ENCODE results near the gene GRID1. TPM values are rescaled to one million over a fixed set of nuclear protein-coding genes. Genes with fewer than 3 reads are reported as not detected.

GRID1 gene
- total RNA-seq, 1 experiment from 2014 or later: not detected

GRCh38 chr10:86361156-86362128 lies 5.2 kb downstream of the GRID1 start:
- no peaks in the 10 kb centered on the region for H3F3A ChIP-seq (ENCODE audit: insufficient read depth, low read depth)
- BruUV-seq (replicated peaks): no TSS peak
- H2AFZ ChIP-seq: no peak overlapping the region
- H3K4me1 ChIP-seq (replicated peaks; ENCODE audit: insufficient read depth): no peaks in the 10 kb centered on the region
- H3K9me2 ChIP-seq (ENCODE audit: insufficient read depth): no peaks in the 10 kb centered on the region
- no peak for DNase-seq
- no peaks in the 10 kb centered on the region for H3K27me3 ChIP-seq (ENCODE audit: insufficient read depth, low read depth)
- no peak overlapping the region for H3K4me2 ChIP-seq
- ChIA-PET CTCF (no interaction called here), POLR2A (ENCODE audit: unreplicated experiment) (interaction anchor here (0.6 kb wide), 1 partner anchor 151 kb away, joined by 7 read pairs; no protein-coding TSS in a partner anchor)
- intact Hi-C loops (cut with micrococcal nuclease; ENCODE audit: unreplicated experiment): loop anchor here (5.0 kb wide), 1 partner anchor 99 kb away; no protein-coding TSS in a partner anchor
- H3K9me3 ChIP-seq (ENCODE audit: insufficient read depth, low read depth): no peaks in the 10 kb centered on the region
- no peak overlapping the region for H3K27ac ChIP-seq
- H3K79me2 ChIP-seq (ENCODE audit: low read depth): no peaks in the 10 kb centered on the region
- no peaks in the 10 kb centered on the region for H4K20me1 ChIP-seq (ENCODE audit: insufficient read depth)
- no peaks in the 10 kb centered on the region for H3K36me3 ChIP-seq (ENCODE audit: low read depth)
- H3K4me3 ChIP-seq: no peak overlapping the region
- no peak for TF ChIP-seq EZH2 (IDR thresholded peaks at IDR 0.05; ENCODE audit: low read depth)
- no peak for TF ChIP-seq CTCF (conservative IDR thresholded peaks at IDR 0.05)

GRCh38 chr10:86360657-86361056 lies 5.9 kb downstream of the GRID1 start:
- Histone ChIP-seq H3K9me2 (ENCODE audit: insufficient read depth) (no peaks in the 10 kb centered on the region), H3K4me1 (replicated peaks; ENCODE audit: insufficient read depth) (no peaks in the 10 kb centered on the region), H3K27ac (no peak overlapping the region), H3K27me3 (ENCODE audit: insufficient read depth, low read depth) (no peaks in the 10 kb centered on the region), H3K9me3 (ENCODE audit: insufficient read depth, low read depth) (no peaks in the 10 kb centered on the region), H3F3A (ENCODE audit: insufficient read depth, low read depth) (no peaks in the 10 kb centered on the region), H3K4me3 (no peak overlapping the region), H3K79me2 (ENCODE audit: low read depth) (no peaks in the 10 kb centered on the region), H2AFZ (no peak overlapping the region), H4K20me1 (ENCODE audit: insufficient read depth) (no peaks in the 10 kb centered on the region), H3K4me2 (no peak overlapping the region), H3K36me3 (ENCODE audit: low read depth) (no peaks in the 10 kb centered on the region)
- no peak for DNase-seq
- intact Hi-C loops (cut with micrococcal nuclease; ENCODE audit: unreplicated experiment): loop anchor here (5.0 kb wide), 1 partner anchor 98 kb away; no protein-coding TSS in a partner anchor
- BruUV-seq (replicated peaks): no TSS peak
- no peak for TF ChIP-seq CTCF (conservative IDR thresholded peaks at IDR 0.05)
- TF ChIP-seq EZH2 (IDR thresholded peaks at IDR 0.05; ENCODE audit: low read depth): no peak
- POLR2A ChIA-PET (ENCODE audit: unreplicated experiment): interaction anchor here (0.6 kb wide), 1 partner anchor 664 kb away, joined by 9 read pairs; no protein-coding TSS in a partner anchor
- CTCF ChIA-PET: no interaction called here

DNA sequence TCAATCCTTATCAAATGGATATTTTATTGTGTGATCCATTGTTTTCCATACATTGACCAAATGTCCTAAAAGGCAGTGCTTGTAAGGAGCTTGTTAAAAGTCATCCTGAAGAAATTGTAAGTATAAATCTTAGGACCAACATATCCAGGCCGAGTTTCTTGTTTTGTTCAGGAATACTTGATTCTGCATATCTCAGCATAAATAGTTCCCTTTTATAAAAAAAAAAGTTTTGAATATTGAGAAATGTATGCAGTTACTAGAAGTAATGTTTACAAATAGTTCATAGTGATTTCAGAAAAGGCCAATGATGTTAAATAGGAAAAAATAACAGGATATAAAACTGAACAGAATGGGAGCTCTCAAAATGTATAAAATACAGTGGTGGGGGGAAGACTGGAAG lies 6.6 kb downstream of the GRID1 start:
- CTCF ChIA-PET: interaction anchor here (0.5 kb wide), 1 partner anchor 42 kb away, joined by 3 read pairs; no protein-coding TSS in a partner anchor
- Histone ChIP-seq H3K9me3 (ENCODE audit: insufficient read depth, low read depth) (no peaks in the 10 kb centered on the region), H2AFZ (no peak overlapping the region), H3K4me2 (no peak overlapping the region), H3F3A (ENCODE audit: insufficient read depth, low read depth) (no peaks in the 10 kb centered on the region), H3K27me3 (ENCODE audit: insufficient read depth, low read depth) (no peaks in the 10 kb centered on the region), H3K9me2 (ENCODE audit: insufficient read depth) (no peaks in the 10 kb centered on the region), H3K27ac (no peak overlapping the region), H3K4me3 (no peak overlapping the region), H3K4me1 (replicated peaks; ENCODE audit: insufficient read depth) (no peaks in the 10 kb centered on the region), H3K36me3 (ENCODE audit: low read depth) (no peaks in the 10 kb centered on the region), H3K79me2 (ENCODE audit: low read depth) (no peaks in the 10 kb centered on the region), H4K20me1 (ENCODE audit: insufficient read depth) (no peaks in the 10 kb centered on the region)
- intact Hi-C loops (cut with micrococcal nuclease; ENCODE audit: unreplicated experiment): loop anchor here (5.0 kb wide), 1 partner anchor 98 kb away; no protein-coding TSS in a partner anchor
- DNase-seq: no peak
- BruUV-seq (replicated peaks): no TSS peak
- no peak for TF ChIP-seq EZH2 (IDR thresholded peaks at IDR 0.05; ENCODE audit: low read depth)
- TF ChIP-seq CTCF (conservative IDR thresholded peaks at IDR 0.05): no peak
- POLR2A ChIA-PET (ENCODE audit: unreplicated experiment): interaction anchor here (0.6 kb wide), 1 partner anchor 665 kb away, joined by 9 read pairs; no protein-coding TSS in a partner anchor
